Dendritic cell treated with granulocyte-macrophage colony-stimulating factor and Interleukin-4, amounts not matched to agents 40 ng/mL and 50 ng/mL, for 4 days (primary cell): ENCODE results near the gene KCNQ4.

Source experiments
- H3K27ac Mint-ChIP-seq: one replicate; pipeline ENCODE4 v1.8.0; 2022; ENCODE audit warnings: mild to moderate bottlenecking, mixed read lengths
- H3K27me3 Mint-ChIP-seq: one replicate; pipeline ENCODE4 v1.8.0; 2022; ENCODE audit warnings: mild to moderate bottlenecking, mixed read lengths
- H3K36me3 Mint-ChIP-seq: one replicate; pipeline ENCODE4 v1.8.0; 2022; ENCODE audit warnings: low read depth, mixed read lengths
- H3K4me1 Mint-ChIP-seq: one replicate; pipeline ENCODE4 v1.8.0; 2022; ENCODE audit warnings: low read depth, mixed read lengths
- H3K4me3 Mint-ChIP-seq: one replicate; pipeline ENCODE4 v1.8.0; 2022; ENCODE audit warnings: mild to moderate bottlenecking, moderate library complexity, mixed read lengths
- H3K9me3 Mint-ChIP-seq: one replicate; pipeline ENCODE4 v1.8.0; 2022; ENCODE audit warnings: mixed read lengths
- intact Hi-C: fragments of 100-400 bp; cut with micrococcal nuclease; formaldehyde crosslinking; loops from one replicate; pipeline ENCODE4 v1.15.0; 2022

KCNQ4 gene

DNA sequence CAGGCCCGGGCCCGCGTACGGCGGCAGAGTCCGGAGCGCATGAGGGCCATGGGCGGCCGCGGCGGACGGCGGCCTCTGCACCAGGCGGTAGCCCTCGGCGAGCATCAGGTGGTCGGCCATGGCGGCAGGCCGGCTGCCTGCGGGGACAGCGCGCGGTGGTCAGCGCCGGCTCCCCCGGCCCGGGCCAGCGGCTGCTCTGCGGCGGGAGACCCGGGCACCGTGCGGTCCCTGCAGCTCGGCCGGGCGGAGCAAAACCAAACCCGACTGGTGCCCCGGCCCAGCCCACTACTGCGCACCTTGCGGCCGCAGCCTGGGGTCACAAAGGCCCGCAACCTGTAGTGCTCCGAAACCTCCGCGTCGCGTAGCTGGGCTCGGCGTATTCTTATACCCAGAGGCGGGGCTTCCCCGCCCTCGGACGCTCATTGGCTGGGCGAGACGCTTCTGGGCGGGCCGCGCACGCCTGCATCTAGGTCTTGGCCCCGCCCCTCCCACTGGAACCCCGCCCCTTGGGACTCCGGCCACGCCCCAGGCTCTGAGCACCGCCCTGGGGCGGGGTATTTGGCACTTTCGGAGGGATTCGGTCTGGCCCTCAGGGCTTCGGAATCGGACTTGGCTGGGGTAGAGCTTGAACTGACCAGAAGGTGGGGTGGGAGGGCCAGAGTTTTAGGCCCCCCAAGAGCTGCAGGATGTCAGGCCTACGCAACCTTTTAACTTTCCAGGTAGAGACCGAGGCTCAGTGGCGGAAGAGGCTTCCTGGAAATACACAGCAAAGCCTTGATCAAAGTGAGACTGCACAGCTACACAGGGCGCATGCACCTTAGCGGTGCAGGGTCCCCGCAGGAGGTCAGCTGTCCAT is 78.6 kb downstream of the KCNQ4 start, which contains the start of gene CITED4:
CITED4 (minus strand) TSS at position 356 of the 856 bp plus-strand sequence; CDS start at position 120, 236 bp downstream.
- intact Hi-C loops: loop anchor here (5.0 kb wide), 1 partner anchor 60 kb away; no protein-coding TSS in a partner anchor
- Mint-ChIP-seq H3K4me3 (peak within 1 kb of the TSS; percentile 83), H3K27me3 (peaks cover 21% of the 10 kb centered on the region), H3K9me3 (no peaks in the 10 kb centered on the region), H3K27ac (peak within 1 kb of the TSS; percentile 79), H3K36me3 (no peaks in the 10 kb centered on the region), H3K4me1 (peaks cover 26% of the 10 kb centered on the region)

DNA sequence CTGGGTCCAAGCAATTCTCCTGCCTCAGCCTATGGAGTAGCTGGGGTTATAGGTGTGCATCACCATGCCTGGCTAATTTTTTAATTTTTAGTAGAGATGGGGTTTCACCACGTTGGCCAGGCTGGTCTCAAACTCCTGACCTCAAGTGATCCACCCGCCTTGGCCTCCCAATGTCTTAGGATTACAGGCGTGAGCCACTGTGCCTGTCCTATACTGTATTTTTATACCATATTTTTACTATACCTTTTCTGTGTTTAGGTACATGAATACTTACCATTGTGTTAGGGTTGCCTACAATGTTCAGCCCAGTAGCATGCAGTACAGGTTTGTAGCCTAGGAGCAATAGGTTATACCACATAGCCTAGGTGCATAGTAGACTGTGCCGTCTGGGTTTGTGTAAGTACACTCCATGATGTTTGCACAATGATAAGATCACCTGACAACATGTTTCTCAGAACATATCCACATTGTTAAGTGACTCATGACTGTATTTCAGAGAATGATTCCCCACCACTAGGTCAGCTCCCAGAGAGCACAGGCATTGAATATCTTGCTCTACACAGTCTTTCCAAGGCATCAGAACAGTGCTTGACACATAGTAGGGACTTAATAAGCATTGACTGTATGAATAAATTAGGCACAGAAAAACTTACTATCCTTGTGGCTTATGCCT is 84.6 kb downstream of the KCNQ4 start:
- peaks cover 4% of the 10 kb centered on the region for H3K27me3 Mint-ChIP-seq
- no peak overlapping the region for H3K4me3 Mint-ChIP-seq
- H3K36me3 Mint-ChIP-seq: no peaks in the 10 kb centered on the region
- peaks cover 7% of the 10 kb centered on the region for H3K9me3 Mint-ChIP-seq
- H3K27ac Mint-ChIP-seq: no peak overlapping the region
- H3K4me1 Mint-ChIP-seq: peaks cover 13% of the 10 kb centered on the region
- intact Hi-C loops: no loop called here

DNA sequence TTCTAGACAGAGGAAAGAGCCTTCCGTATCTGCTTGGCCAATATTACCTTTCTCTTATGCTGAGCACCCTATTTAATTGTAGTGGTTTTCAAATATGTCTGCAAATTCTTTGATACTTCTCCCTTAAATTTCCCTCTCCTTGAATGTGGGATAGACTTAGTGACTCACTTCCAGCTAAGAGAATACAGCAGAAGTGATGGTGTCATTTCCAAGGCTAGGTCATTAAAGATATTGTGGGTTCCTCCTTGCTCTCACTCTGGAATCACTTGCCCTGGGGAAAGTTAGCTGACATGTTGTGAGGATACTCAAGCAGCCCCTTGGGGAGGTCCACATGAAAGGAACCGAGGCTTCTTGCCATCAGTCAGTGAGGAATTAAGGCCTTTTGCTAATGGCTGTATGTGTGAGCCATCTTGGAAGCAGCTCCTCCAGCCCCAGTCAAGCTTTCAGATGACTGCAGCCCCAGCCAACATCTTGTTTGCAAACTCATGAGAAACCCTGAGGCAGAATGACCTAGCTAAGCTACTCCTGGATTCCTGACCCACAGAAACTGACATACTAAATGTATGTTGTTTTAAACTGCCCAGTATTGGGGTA is 86.6 kb downstream of the KCNQ4 start:
- H3K4me3 Mint-ChIP-seq: no peak overlapping the region
- no peaks in the 10 kb centered on the region for H3K36me3 Mint-ChIP-seq
- H3K4me1 Mint-ChIP-seq: peaks cover 20% of the 10 kb centered on the region
- peaks cover 10% of the 10 kb centered on the region for H3K27me3 Mint-ChIP-seq
- peaks cover 7% of the 10 kb centered on the region for H3K9me3 Mint-ChIP-seq
- no peak overlapping the region for H3K27ac Mint-ChIP-seq
- intact Hi-C loops: no loop called here

DNA sequence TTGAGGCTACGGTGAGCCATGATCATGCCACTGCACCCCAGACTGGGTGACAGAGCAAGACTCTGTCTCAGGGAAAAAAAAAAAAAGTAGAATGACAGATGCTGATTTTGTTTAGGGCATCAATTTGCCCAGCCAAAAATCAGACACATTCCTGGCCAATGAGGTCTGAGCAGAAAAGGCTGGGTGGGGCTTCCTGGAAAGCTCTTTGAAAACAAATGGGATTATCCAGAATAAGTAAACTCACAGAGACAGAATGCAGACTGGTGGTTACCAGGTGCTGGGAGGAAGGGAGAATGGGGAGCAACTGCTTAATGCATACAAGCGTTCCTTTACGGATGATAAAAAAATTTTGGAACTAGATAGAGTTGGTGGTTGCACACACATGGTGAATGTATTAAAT is 88.7 kb downstream of the KCNQ4 start:
- H3K4me3 Mint-ChIP-seq: no peak overlapping the region

DNA sequence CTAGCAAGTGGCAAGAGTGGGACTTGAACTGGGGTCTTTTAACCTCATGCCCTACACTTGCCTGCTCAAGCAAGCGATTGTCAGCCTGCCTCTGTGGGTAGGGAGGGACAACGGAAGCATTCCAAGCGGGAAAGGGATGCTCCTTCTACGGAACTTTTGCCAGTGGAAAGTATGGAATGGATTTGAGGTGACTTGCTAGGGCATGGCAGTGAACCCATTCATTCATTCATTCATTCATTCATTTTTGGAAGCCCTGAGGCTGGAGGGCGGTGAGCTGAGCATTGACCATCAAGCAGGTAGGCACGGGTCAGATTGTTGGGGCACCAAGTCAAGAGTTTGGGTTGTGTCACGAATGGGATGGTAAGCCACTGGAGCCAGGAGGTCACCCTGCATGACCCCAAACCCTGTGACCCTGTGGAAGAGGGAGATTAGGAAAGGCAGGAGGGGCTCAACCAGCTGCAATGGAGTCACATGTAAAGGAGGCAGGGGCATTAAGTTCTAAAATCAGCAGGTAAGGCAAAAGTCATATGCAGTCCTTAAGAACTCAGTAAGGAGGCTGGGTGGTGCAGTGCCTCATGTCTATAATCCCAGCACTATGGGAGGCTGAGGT is 90.4 kb downstream of the KCNQ4 start:
- no peak overlapping the region for H3K4me3 Mint-ChIP-seq
- peaks cover 10% of the 10 kb centered on the region for H3K27me3 Mint-ChIP-seq
- intact Hi-C loops: no loop called here
- H3K27ac Mint-ChIP-seq: no peak overlapping the region
- peaks cover 48% of the 10 kb centered on the region for H3K4me1 Mint-ChIP-seq
- no peaks in the 10 kb centered on the region for H3K36me3 Mint-ChIP-seq
- peaks cover 21% of the 10 kb centered on the region for H3K9me3 Mint-ChIP-seq

More for the DNA sequence above, 88.7 kb downstream of the KCNQ4 start:
- Mint-ChIP-seq H3K4me1 (peaks cover 31% of the 10 kb centered on the region), H3K27ac (no peak overlapping the region), H3K9me3 (peaks cover 21% of the 10 kb centered on the region), H3K27me3 (peaks cover 10% of the 10 kb centered on the region), H3K36me3 (no peaks in the 10 kb centered on the region)
- intact Hi-C loops: no loop called here

DNA sequence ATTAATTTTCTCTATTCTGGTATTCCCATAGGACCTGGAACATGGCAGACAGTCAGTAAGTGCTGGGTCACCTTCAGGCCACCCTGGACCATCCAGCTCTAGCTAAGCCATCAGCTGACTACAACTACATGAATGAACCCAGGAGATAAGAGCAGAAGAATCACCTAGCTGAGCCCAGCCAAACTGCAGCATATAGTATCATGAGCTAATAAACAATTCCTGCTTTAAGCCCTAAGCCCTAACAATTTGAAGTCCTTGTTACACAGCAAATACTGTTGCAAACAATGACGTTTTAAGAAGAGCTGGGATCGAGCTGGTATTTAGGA is 92.8 kb downstream of the KCNQ4 start:
- Mint-ChIP-seq H3K4me1 (peaks cover 43% of the 10 kb centered on the region), H3K27ac (no peak overlapping the region), H3K4me3 (no peak overlapping the region), H3K9me3 (peaks cover 14% of the 10 kb centered on the region), H3K27me3 (peaks cover 14% of the 10 kb centered on the region), H3K36me3 (no peaks in the 10 kb centered on the region)
- intact Hi-C loops: no loop called here

DNA sequence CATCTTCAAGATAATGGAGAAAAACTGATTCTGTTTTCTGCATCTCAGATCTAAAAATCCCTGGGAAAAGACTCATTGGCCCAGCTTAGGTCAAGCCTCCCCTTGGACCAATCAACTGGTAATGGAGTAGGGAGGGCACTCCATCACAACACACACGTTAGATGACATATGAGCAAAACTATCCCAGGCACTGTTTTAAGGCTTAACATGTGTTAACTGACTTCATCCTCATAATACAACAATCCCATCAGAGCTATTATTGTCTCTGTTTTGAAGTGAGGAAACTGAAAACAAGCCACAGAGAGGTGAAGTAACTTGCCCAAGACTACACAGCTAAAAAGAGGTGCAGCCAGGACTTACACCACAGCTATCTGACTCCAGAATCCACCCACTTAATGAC is 93.3 kb downstream of the KCNQ4 start:
- intact Hi-C loops: no loop called here
- Mint-ChIP-seq H3K27ac (no peak overlapping the region), H3K9me3 (peaks cover 14% of the 10 kb centered on the region), H3K36me3 (no peaks in the 10 kb centered on the region), H3K27me3 (peaks cover 15% of the 10 kb centered on the region), H3K4me1 (peaks cover 43% of the 10 kb centered on the region), H3K4me3 (no peak overlapping the region)

DNA sequence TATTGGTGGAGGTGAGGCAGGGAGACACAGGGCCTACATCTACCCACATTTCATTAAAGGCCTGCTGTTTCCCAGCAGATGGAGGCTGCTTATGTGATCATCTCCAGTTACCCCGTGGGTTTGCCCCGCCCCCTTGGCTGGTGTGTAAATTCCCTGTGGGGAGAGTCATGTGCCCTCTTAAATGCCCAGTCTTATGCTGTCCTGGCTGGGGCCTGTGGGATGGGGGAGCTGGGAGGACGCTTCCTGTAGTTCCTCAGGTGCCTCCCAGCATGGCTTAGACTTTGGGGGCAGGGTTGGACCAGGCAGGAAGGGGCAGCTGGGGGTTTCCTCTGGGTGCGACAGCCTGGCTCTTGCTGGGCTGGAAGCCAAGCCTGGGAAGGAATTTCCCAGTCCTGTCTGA is 94.1 kb downstream of the KCNQ4 start:
- Mint-ChIP-seq H3K4me1 (peaks cover 39% of the 10 kb centered on the region), H3K27me3 (peaks cover 20% of the 10 kb centered on the region), H3K27ac (no peak overlapping the region), H3K36me3 (no peaks in the 10 kb centered on the region), H3K4me3 (no peak overlapping the region), H3K9me3 (peaks cover 14% of the 10 kb centered on the region)
- intact Hi-C loops: no loop called here

DNA sequence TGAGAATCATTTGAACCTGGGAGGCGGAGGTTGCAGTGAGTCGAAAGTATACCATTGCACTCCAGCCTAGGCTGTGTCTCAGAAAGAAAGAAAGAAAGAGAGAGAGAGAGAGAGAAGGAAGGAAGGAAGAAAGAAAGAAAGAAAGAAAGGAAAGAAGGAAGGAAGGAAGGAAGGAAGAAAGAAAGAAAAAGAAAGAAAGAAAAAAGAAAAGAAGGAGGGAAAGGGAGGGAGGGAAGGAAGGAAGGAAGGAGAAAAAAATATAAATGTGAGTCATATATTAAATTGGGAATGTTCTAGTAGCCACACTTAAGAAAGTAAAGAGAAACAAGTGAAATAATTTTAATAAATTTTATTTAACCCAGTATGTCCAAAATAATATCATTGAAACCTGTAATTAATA is 95.3 kb downstream of the KCNQ4 start:
- H3K27me3 Mint-ChIP-seq: peaks cover 21% of the 10 kb centered on the region
- H3K27ac Mint-ChIP-seq: no peak overlapping the region
- no peaks in the 10 kb centered on the region for H3K36me3 Mint-ChIP-seq
- intact Hi-C loops: no loop called here
- H3K4me3 Mint-ChIP-seq: no peak overlapping the region
- peaks cover 35% of the 10 kb centered on the region for H3K4me1 Mint-ChIP-seq
- peaks cover 14% of the 10 kb centered on the region for H3K9me3 Mint-ChIP-seq

DNA sequence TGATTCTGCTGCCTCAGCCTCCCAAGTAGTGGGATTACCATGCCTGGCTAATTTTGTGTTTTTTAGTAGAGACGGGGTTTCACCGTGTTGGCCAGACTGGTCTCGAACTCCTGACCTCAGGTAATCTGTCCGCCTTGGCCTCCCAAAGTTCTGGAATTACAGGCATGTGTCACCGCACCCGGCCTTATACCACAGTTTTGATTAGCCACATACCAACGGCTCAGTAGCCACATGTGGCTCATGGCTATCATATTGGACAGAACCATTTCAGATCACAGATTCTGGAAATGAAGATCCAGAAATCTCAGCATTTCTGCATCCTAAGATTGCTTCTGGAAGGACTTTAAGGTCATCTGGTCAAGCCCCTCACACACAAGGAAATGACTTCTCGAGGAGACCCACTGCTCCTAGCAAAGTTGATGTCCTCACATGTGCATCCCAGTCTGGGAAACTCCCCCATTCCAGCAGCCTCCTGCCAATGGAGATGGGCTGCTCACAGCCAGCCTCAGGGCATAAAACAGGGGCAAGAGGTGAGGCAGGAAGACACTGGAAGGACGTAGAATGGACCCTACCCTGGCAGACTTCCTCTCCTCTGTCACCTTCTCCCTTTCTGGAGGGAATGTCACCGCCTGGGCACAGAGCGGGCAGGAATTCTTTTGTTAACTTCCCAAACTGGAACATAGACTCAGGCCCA is 96.0 kb downstream of the KCNQ4 start:
- Mint-ChIP-seq H3K4me1 (peaks cover 39% of the 10 kb centered on the region), H3K9me3 (peaks cover 14% of the 10 kb centered on the region), H3K27ac (no peak overlapping the region), H3K27me3 (peaks cover 24% of the 10 kb centered on the region), H3K36me3 (no peaks in the 10 kb centered on the region), H3K4me3 (no peak overlapping the region)
- intact Hi-C loops: no loop called here

DNA sequence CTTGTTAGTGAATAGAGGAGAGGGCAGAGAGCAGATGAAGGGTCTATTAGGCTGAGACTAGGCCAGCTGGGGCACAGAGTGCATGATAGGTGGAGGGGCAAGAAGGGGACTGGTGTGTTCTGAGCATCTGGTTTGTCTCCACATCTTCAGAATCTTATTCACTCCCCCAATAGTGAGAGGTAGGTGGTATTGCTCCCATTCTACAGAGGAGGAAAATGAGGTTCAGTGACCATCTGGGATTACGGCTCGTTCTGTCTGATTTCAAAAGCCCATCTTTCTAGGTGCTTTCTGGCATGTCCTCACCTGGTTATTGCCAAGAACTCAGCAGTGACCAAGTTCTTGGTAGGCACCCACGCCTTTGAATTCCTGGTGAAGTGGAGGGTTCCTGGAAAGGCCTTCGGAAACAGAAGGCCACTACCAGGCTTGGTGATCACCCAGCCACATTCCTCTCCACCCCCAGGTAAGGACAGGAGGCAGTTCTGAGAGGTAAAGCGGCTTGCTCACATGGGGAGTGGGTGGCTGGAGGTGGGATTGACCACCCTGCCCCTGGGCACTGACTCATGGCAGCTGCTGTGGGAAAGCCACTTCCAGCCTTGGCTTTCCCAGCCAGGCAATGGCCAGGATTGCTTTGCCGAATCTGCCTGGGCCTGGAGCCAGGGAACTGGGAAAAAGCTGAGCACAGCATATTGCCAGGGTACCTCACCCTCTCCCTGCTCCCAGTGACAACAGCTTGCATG is 97.4 kb downstream of the KCNQ4 start:
- Mint-ChIP-seq H3K27me3 (peaks cover 37% of the 10 kb centered on the region), H3K27ac (no peak overlapping the region), H3K9me3 (peaks cover 9% of the 10 kb centered on the region), H3K4me3 (no peak overlapping the region), H3K4me1 (peaks cover 30% of the 10 kb centered on the region), H3K36me3 (no peaks in the 10 kb centered on the region)
- intact Hi-C loops: no loop called here

DNA sequence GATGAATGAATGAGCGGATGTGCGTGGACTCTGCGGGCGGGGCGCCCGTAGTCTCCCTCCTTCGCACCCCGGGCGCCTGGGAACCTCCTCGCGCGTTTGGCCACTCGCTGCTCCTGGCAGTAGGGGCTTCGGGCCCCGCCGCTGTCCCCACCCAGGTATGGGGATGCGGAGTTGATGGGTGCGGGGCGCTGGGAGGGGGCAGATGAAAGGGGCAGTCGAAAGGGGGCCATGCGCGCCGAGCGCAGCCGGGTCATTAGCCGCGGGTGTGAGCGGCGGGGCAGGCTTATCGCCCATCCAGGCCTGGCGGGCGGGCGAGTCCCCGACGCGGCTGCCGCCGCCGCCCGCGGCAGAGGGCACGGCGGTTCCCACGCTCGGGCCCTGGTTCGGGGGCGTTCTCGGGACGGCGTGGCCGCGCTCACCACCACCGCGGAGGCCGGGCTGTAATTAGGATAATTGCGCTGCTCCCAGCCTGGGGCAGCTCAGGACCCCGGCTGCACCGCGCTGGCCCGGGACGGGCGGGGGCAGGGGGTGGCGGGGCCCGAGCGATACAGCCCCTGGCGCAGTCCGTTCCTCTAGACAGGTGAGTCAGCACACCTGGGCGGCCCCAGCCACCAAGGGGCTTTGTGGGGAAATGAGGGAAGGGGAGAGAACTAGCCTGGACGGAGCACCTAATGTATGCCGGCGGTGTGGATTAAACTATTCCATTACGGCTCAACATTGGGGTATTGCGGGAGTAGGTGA is 100.6 kb downstream of the KCNQ4 start:
- Mint-ChIP-seq H3K27ac (no peak overlapping the region), H3K36me3 (no peaks in the 10 kb centered on the region), H3K27me3 (peaks cover 57% of the 10 kb centered on the region), H3K9me3 (no peaks in the 10 kb centered on the region), H3K4me1 (peaks cover 26% of the 10 kb centered on the region), H3K4me3 (peak overlapping the region; percentile 37)
- intact Hi-C loops: no loop called here
